H9 (cell line): ENCODE measurements around the gene NRP2. TPM values are rescaled to one million over a fixed set of nuclear protein-coding genes. Genes with fewer than 3 reads are reported as not detected.

Experiments used
- DNase-seq: peaks from one replicate; pipeline ENCODE4 v3.0.0-alpha.2; 2017
- H2AFZ ChIP-seq: one replicate; pipeline ENCODE4 v1.6.1; 2013; ENCODE audit warnings: mild to moderate bottlenecking, low read length, control low read depth, moderate library complexity
- H2AK5ac ChIP-seq: 2 replicates; pipeline ENCODE4 v1.6.1; 2013; ENCODE audit warnings: low read length, control low read depth, mixed read lengths; ENCODE audit not compliant: insufficient read length
- H2BK120ac ChIP-seq: one replicate; pipeline ENCODE4 v1.6.1; 2013; ENCODE audit warnings: low read depth, mild to moderate bottlenecking, low read length, control low read depth, inconsistent platforms; ENCODE audit not compliant: poor library complexity, severe bottlenecking
- H2BK12ac ChIP-seq: 2 replicates; pipeline ENCODE4 v1.6.1; 2013; ENCODE audit warnings: low read length, control low read depth, mixed read lengths, low read depth; ENCODE audit not compliant: insufficient read length
- H2BK15ac ChIP-seq: 2 replicates; pipeline ENCODE4 v1.6.1; 2013; ENCODE audit warnings: low read depth, low read length, control low read depth
- H2BK20ac ChIP-seq: one replicate; pipeline ENCODE4 v1.6.1; 2013; ENCODE audit warnings: low read depth, mild to moderate bottlenecking, low read length, control low read depth, inconsistent platforms; ENCODE audit not compliant: poor library complexity, severe bottlenecking
- H2BK5ac ChIP-seq: 2 replicates; pipeline ENCODE4 v1.6.1; 2013; ENCODE audit warnings: low read length, control low read depth, mixed read lengths; ENCODE audit not compliant: insufficient read length
- H3K14ac ChIP-seq: 2 replicates; pipeline ENCODE4 v1.6.1; 2013; ENCODE audit warnings: low read length, control low read depth; ENCODE audit not compliant: insufficient read depth
- H3K18ac ChIP-seq: 2 replicates; pipeline ENCODE4 v1.6.1; 2013; ENCODE audit warnings: low read depth, mild to moderate bottlenecking, mixed read lengths, low read length, control low read depth; ENCODE audit not compliant: insufficient read length
- H3K23ac ChIP-seq: 2 replicates; pipeline ENCODE4 v1.6.1; 2013; ENCODE audit warnings: low read length, control low read depth, mixed read lengths, low read depth; ENCODE audit not compliant: insufficient read length
- H3K23me2 ChIP-seq: 2 replicates; pipeline ENCODE4 v1.6.1; 2013; ENCODE audit warnings: low read depth, mild to moderate bottlenecking, mixed read lengths, low read length, control low read depth; ENCODE audit not compliant: insufficient read length, poor library complexity, severe bottlenecking
- H3K27ac ChIP-seq: 2 replicates; pipeline ENCODE4 v1.5.1; 2013; ENCODE audit warnings: low read length, control low read depth, mixed read lengths, low read depth; ENCODE audit not compliant: insufficient read length
- H3K27me3 ChIP-seq: 2 replicates; pipeline ENCODE4 v1.6.1; 2013; ENCODE audit warnings: low read length, control low read depth, inconsistent platforms; ENCODE audit not compliant: insufficient read depth
- H3K4ac ChIP-seq: 2 replicates; pipeline ENCODE4 v1.6.1; 2013; ENCODE audit warnings: low read depth, mild to moderate bottlenecking, control low read depth, inconsistent platforms, low read length, moderate library complexity
- H3K4me1 ChIP-seq: 2 replicates; pipeline ENCODE4 v1.6.1; 2013; ENCODE audit warnings: low read length, control low read depth, inconsistent platforms; ENCODE audit not compliant: insufficient read depth
- H3K4me2 ChIP-seq: 2 replicates; pipeline ENCODE4 v1.6.1; 2013; ENCODE audit warnings: low read length, control low read depth, mixed read lengths; ENCODE audit not compliant: insufficient read length, insufficient read depth
- H3K56ac ChIP-seq: 2 replicates; pipeline ENCODE4 v1.6.1; 2013; ENCODE audit warnings: low read depth, mild to moderate bottlenecking, mixed read lengths, low read length, control low read depth; ENCODE audit not compliant: insufficient read length
- H3K79me1 ChIP-seq: 2 replicates; pipeline ENCODE4 v1.6.1; 2013; ENCODE audit warnings: low read depth, mild to moderate bottlenecking, moderate library complexity, low read length, control low read depth, inconsistent platforms; ENCODE audit not compliant: insufficient read depth, poor library complexity, severe bottlenecking
- H3K79me2 ChIP-seq: 2 replicates; pipeline ENCODE4 v1.6.1; 2013; ENCODE audit warnings: low read length, control low read depth, inconsistent platforms; ENCODE audit not compliant: insufficient read depth
- H3K9ac ChIP-seq: 2 replicates; pipeline ENCODE4 v1.6.1; 2013; ENCODE audit warnings: low read length, control low read depth, mixed read lengths; ENCODE audit not compliant: insufficient read length; ENCODE audit errors: extremely low read depth
- H3K9me3 ChIP-seq: one replicate; pipeline ENCODE4 v1.6.1; 2013; ENCODE audit warnings: low read depth, low read length, inconsistent platforms; ENCODE audit not compliant: control insufficient read depth
- H3T11ph ChIP-seq: one replicate; pipeline ENCODE4 v1.6.1; 2013; ENCODE audit warnings: mild to moderate bottlenecking, low read length, control low read depth, inconsistent platforms
- H4K20me1 ChIP-seq: one replicate; pipeline ENCODE4 v1.6.1; 2013; ENCODE audit not compliant: control insufficient read depth, insufficient read length, insufficient read depth
- H4K5ac ChIP-seq: 2 replicates; pipeline ENCODE4 v1.6.1; 2013; ENCODE audit warnings: low read depth, mild to moderate bottlenecking, mixed read lengths, low read length, control low read depth; ENCODE audit not compliant: insufficient read length
- H4K8ac ChIP-seq: replicated peaks from 2 replicates; pipeline ENCODE4 v1.6.1; 2013; ENCODE audit warnings: low read length, control low read depth, mixed read lengths, low read depth; ENCODE audit not compliant: insufficient read length
- H4K91ac ChIP-seq: 2 replicates; pipeline ENCODE4 v1.6.1; 2013; ENCODE audit warnings: low read depth, mild to moderate bottlenecking, moderate library complexity, mixed read lengths, low read length, control low read depth; ENCODE audit not compliant: insufficient read length
- H3K27ac Mint-ChIP-seq, 3 experiments: 2 replicates in 2 of 3; 3 replicates in 1 of 3; pipeline ENCODE4 v1.8.0; 2020 to 2021; ENCODE audit warnings: mixed read lengths in 3 of 3, mild to moderate bottlenecking in 1 of 3, moderate library complexity in 1 of 3
- H3K27me3 Mint-ChIP-seq: 2 replicates; pipeline ENCODE4 v1.8.0; 2021; ENCODE audit warnings: low read depth, mild to moderate bottlenecking, moderate library complexity, mixed read lengths
- H3K36me3 Mint-ChIP-seq, 3 experiments: 2 replicates in 2 of 3; 3 replicates in 1 of 3; pipeline ENCODE4 v1.8.0; 2020 to 2021; ENCODE audit warnings: low read depth in 3 of 3, mixed read lengths in 3 of 3; ENCODE audit not compliant: insufficient read depth in 1 of 3
- H3K4me1 Mint-ChIP-seq, 2 experiments: 2 replicates each; pipeline ENCODE4 v1.8.0; 2020; ENCODE audit warnings: mixed read lengths in 2 of 2
- H3K4me3 Mint-ChIP-seq, 2 experiments: 2 replicates in 1 of 2; 3 replicates in 1 of 2; pipeline ENCODE4 v1.8.0; 2020 to 2021; ENCODE audit warnings: mild to moderate bottlenecking in 2 of 2, mixed read lengths in 2 of 2, moderate library complexity in 1 of 2
- H3K9me3 Mint-ChIP-seq, 2 experiments: 2 replicates in 1 of 2; 3 replicates in 1 of 2; pipeline ENCODE4 v1.8.0; 2020; ENCODE audit warnings: mild to moderate bottlenecking in 2 of 2, mixed read lengths in 2 of 2, moderate library complexity in 1 of 2
- WGBS: extraction: QIAGEN DNeasy Blood & Tissue Kit; methylation state at CpG from one replicate; pipeline ENCODE4 v1.1.7; 2013; ENCODE audit warnings: missing lambda C conversion rate, low lambda C conversion rate, mixed read lengths; ENCODE audit not compliant: insufficient read length; ENCODE audit errors: extremely low coverage; 5-methylcytosine and 5-hydroxymethylcytosine counted together
- total RNA-seq: library from RNA; stranded (reverse); gene quantifications from 2 replicates; pipeline ENCODE4 v1.2.1, GENCODE V29; 2021
- TF ChIP-seq, protein P1 (sequence below): fragments of 200-600 bp; sonication (generic); conservative IDR thresholded peaks from 3 replicates; pipeline ENCODE4 v1.8.0; 2021; ENCODE audit warnings: antibody characterized with exemption, mild to moderate bottlenecking

NRP2 gene
- total RNA-seq, 1 experiment from 2014 or later = 19.7 TPM

DNA sequence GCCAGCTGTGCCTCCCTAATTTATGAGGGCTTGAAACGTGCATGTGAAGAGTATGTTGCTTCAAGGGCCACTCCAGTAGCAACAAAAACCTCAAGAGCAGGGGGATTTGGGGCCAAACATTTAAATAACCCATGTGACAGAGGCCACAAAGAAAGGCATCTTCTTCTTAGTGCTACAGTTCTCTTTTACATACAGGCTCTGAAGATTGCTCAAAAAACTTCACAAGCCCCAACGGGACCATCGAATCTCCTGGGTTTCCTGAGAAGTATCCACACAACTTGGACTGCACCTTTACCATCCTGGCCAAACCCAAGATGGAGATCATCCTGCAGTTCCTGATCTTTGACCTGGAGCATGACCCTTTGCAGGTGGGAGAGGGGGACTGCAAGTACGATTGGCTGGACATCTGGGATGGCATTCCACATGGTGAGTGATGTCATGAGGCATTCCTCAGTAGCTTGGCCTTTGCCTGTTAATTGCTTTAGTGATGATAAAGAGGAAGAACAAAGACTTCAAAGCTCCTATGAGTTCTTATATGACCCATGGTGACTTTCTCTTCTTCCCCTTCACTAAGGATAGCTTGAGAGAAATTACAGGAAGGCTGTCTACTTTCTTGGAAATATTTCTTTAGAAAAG, 40.1 kb downstream of the NRP2 start:
- peak overlapping the region in 1 of 2 experiments; percentile 19; a peak in 1 of 5 replicates for H3K4me3 Mint-ChIP-seq
- H3K27me3 Mint-ChIP-seq = no peaks in the 10 kb centered on the region; the same call in 1 of the 2 replicates
- Histone ChIP-seq H3K56ac (no peak overlapping the region), H4K8ac (no peak overlapping the region), H3K27me3 (no peaks in the 10 kb centered on the region), H3K4me2 (no peak overlapping the region), H3K18ac (no peak overlapping the region), H2BK15ac (no peak overlapping the region), H3K4ac (no peak overlapping the region), H3T11ph (no peak overlapping the region), H2BK120ac (no peak overlapping the region), H4K5ac (no peak overlapping the region), H4K20me1 (peaks cover 3% of the 10 kb centered on the region), H3K23me2 (no peaks in the 10 kb centered on the region), H3K23ac (no peak overlapping the region), H3K14ac (no peak overlapping the region), H2BK12ac (no peak overlapping the region), H4K91ac (no peak overlapping the region), H3K9me3 (no peaks in the 10 kb centered on the region), H3K79me2 (no peaks in the 10 kb centered on the region), H3K27ac (no peak overlapping the region), H3K9ac (no peak overlapping the region), H2BK5ac (no peak overlapping the region), H3K4me1 (peaks cover 13% of the 10 kb centered on the region), H2AFZ (no peak overlapping the region), H2BK20ac (no peak overlapping the region), H3K79me1 (no peaks in the 10 kb centered on the region), H2AK5ac (no peak overlapping the region)
- H3K4me1 Mint-ChIP-seq = peaks cover 43 to 49% of the 10 kb centered on the region in 2 experiments
- no peak for DNase-seq
- peaks cover 34 to 50% (median 37%) of the 10 kb centered on the region in 3 experiments for H3K36me3 Mint-ChIP-seq
- TF ChIP-seq, protein P1, sequence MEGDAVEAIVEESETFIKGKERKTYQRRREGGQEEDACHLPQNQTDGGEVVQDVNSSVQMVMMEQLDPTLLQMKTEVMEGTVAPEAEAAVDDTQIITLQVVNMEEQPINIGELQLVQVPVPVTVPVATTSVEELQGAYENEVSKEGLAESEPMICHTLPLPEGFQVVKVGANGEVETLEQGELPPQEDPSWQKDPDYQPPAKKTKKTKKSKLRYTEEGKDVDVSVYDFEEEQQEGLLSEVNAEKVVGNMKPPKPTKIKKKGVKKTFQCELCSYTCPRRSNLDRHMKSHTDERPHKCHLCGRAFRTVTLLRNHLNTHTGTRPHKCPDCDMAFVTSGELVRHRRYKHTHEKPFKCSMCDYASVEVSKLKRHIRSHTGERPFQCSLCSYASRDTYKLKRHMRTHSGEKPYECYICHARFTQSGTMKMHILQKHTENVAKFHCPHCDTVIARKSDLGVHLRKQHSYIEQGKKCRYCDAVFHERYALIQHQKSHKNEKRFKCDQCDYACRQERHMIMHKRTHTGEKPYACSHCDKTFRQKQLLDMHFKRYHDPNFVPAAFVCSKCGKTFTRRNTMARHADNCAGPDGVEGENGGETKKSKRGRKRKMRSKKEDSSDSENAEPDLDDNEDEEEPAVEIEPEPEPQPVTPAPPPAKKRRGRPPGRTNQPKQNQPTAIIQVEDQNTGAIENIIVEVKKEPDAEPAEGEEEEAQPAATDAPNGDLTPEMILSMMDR = no peak
- no CpG with 5 or more reads among the region's 4 CpGs for WGBS
- H3K27ac Mint-ChIP-seq = peak overlapping the region in 2 of 3 experiments; percentile 48 to 88; a peak in 2 of 7 replicates
- no peaks in the 10 kb centered on the region; a peak in 1 of 5 replicates for H3K9me3 Mint-ChIP-seq
